Measurements from ENCODE around the gene CD1D. TPM values are rescaled to one million over a fixed set of nuclear protein-coding genes. Genes with fewer than 3 reads are reported as not detected.
A peak's percentile ranks its signal among the peaks of the same experiment; 100 is the strongest.

Gene CD1D
- polyA plus RNA-seq, result 5.7 TPM
- long read RNA-seq, donor 1, result 0 reads
- long read RNA-seq, donor 2, result 0 reads
- long read RNA-seq, donor 3, result 0 reads
- long read RNA-seq, donor 4, result 0 reads
- long read RNA-seq, donor 5, result 0 reads
- long read RNA-seq, donor 6, result 0 reads
- long read RNA-seq, donor 7, result 0 reads
- long read RNA-seq, donor 8, result 0 reads
- long read RNA-seq, donor 9, result 0 reads
- long read RNA-seq, donor 10, result 0 reads
- long read RNA-seq, donor 11, result 0 reads

DNA sequence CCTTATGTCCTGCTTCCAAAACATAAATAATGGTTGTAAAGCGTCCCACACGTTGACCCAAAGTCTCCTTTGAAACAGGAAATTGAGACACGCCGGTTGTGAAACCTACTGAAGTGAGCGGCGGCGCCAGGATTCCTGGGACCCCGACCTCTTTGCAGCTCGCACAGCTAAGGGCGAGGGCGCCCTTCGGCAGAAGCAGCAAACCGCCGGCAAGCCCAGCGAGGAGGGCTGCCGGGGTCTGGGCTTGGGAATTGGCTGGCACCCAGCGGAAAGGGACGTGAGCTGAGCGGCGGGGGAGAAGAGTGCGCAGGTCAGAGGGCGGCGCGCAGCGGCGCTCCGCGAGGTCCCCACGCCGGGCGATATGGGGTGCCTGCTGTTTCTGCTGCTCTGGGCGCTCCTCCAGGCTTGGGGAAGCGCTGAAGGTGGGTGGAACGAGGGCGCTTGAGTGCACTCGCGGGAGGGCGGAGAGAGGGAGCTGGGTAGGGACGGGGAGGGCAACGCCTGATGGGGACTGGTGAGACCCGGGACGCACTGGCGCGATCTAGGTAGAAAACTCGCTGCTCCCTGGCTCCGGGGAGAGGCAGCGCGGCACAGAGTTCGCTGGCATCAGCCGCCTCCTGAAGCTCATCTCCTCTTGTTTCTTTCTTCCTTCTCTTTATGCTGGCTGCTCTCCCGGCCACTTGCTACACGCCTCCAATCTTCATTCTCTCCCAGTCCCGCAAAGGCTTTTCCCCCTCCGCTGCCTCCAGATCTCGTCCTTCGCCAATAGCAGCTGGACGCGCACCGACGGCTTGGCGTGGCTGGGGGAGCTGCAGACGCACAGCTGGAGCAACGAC is at the start of gene CD1D:
TSS of gene CD1D (plus strand) at position 155 of the 836 bp plus-strand sequence. CDS start at position 362, 207 bp downstream.
- Histone ChIP-seq H3K27me3 (ENCODE audit: control insufficient read depth, insufficient read depth, low read length) (peaks cover 12% of the 10 kb centered on the region), H3K36me3 (ENCODE audit: control insufficient read depth, insufficient read depth, low read length) (no peaks in the 10 kb centered on the region), H3K4me1 (ENCODE audit: control insufficient read depth, insufficient read depth, low read length) (peaks cover 8% of the 10 kb centered on the region), H3K9me3 (ENCODE audit: control insufficient read depth, low read depth, low read length) (no peaks in the 10 kb centered on the region), H3K27ac (ENCODE audit: low read length) (peak within 1 kb of the TSS; percentile 5), H3K4me3 (ENCODE audit: low read length) (peak within 1 kb of the TSS; percentile 58)
- peak in 1 of 2 donors; percentile 76 for DNase-seq
- WGBS (ENCODE audit: insufficient coverage, low lambda C conversion rate), result 10% methylated on average over 2 of the region's 63 CpGs

- WGBS (ENCODE audit: insufficient coverage, low lambda C conversion rate), result 60% methylated on average over 1 of the region's 3 CpGs
- H3K36me3 ChIP-seq (ENCODE audit: control insufficient read depth, insufficient read depth, low read length), result no peaks in the 10 kb centered on the region
- no peak overlapping the region for H3K27ac ChIP-seq (ENCODE audit: low read length)
- no peaks in the 10 kb centered on the region for H3K27me3 ChIP-seq (ENCODE audit: control insufficient read depth, insufficient read depth, low read length)
- no peak for DNase-seq
- H3K9me3 ChIP-seq (ENCODE audit: control insufficient read depth, low read depth, low read length), result no peaks in the 10 kb centered on the region
- no peaks in the 10 kb centered on the region for H3K4me1 ChIP-seq (ENCODE audit: control insufficient read depth, insufficient read depth, low read length)
- H3K4me3 ChIP-seq (ENCODE audit: low read length), result no peak overlapping the region
Observed at GRCh38 chr1:158131217-158131616, 49.5 kb upstream of the CD1D start.

GRCh38 chr1:158140764-158141192 is 39.9 kb upstream of the CD1D start:
- no peak overlapping the region for H3K4me3 ChIP-seq (ENCODE audit: low read length)
- H3K36me3 ChIP-seq (ENCODE audit: control insufficient read depth, insufficient read depth, low read length), result no peaks in the 10 kb centered on the region
- H3K4me1 ChIP-seq (ENCODE audit: control insufficient read depth, insufficient read depth, low read length), result no peaks in the 10 kb centered on the region
- no CpG with 5 or more reads among the region's 3 CpGs for WGBS (ENCODE audit: insufficient coverage, low lambda C conversion rate)
- peaks cover 3% of the 10 kb centered on the region for H3K9me3 ChIP-seq (ENCODE audit: control insufficient read depth, low read depth, low read length)
- H3K27me3 ChIP-seq (ENCODE audit: control insufficient read depth, insufficient read depth, low read length), result no peaks in the 10 kb centered on the region
- DNase-seq, result peak in 1 of 2 donors; percentile 17
- no peak overlapping the region for H3K27ac ChIP-seq (ENCODE audit: low read length)

DNA sequence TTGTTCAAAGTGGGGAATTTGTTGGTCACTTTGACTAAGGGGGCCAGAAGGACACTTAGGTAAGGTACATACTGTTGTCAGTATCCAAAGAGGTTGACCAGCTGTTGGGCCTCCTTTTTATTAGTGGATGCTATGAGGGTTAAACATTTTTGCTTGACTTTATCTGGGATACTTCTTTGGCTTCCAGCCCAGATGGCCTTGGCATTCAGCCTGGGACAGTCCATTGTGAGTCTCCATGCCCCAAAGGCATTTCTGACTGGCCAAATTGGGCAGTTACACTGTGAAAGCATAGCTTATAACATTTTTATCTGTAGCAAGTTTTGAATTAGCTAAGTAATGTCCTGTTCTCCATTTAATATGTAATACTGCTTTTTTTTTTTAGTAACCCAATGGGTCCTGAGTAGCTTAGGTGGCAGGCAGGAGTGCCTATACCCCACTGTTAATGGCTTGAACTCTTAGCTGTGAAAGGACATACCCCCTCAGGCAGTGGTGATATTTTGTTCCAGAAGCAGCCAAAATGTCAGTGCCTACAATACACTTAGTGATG is 35.4 kb upstream of the CD1D start:
- Histone ChIP-seq H3K4me1 (ENCODE audit: control insufficient read depth, insufficient read depth, low read length) (peaks cover 4% of the 10 kb centered on the region), H3K27ac (ENCODE audit: low read length) (no peak overlapping the region), H3K9me3 (ENCODE audit: control insufficient read depth, low read depth, low read length) (no peaks in the 10 kb centered on the region), H3K36me3 (ENCODE audit: control insufficient read depth, insufficient read depth, low read length) (no peaks in the 10 kb centered on the region), H3K4me3 (ENCODE audit: low read length) (no peak overlapping the region), H3K27me3 (ENCODE audit: control insufficient read depth, insufficient read depth, low read length) (no peaks in the 10 kb centered on the region)
- no peak for DNase-seq

DNA sequence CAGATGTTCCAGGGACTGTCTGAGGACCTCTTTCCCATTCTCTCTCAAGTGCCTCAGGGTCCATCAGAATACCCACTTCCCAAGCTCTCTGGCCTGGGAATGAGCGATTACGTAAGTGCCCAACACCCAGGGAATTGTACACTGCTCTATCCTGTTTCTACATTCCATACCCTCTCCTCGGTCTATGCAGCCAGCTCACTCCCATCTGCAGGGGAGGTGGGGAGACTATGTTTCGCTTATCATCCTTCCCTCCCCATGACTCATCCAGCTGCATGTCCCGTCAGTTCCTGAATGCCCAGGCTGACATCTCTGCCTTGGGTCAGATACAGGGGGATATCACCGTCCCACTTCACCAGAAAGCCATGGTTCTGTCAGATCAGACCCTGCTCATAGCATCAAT is 34.5 kb upstream of the CD1D start:
- WGBS (ENCODE audit: insufficient coverage, low lambda C conversion rate), result no CpG with 5 or more reads among the region's 6 CpGs
- Histone ChIP-seq H3K4me3 (ENCODE audit: low read length) (no peak overlapping the region), H3K36me3 (ENCODE audit: control insufficient read depth, insufficient read depth, low read length) (no peaks in the 10 kb centered on the region), H3K27ac (ENCODE audit: low read length) (no peak overlapping the region), H3K4me1 (ENCODE audit: control insufficient read depth, insufficient read depth, low read length) (peaks cover 4% of the 10 kb centered on the region), H3K27me3 (ENCODE audit: control insufficient read depth, insufficient read depth, low read length) (no peaks in the 10 kb centered on the region), H3K9me3 (ENCODE audit: control insufficient read depth, low read depth, low read length) (no peaks in the 10 kb centered on the region)
- DNase-seq, result no peak

DNA sequence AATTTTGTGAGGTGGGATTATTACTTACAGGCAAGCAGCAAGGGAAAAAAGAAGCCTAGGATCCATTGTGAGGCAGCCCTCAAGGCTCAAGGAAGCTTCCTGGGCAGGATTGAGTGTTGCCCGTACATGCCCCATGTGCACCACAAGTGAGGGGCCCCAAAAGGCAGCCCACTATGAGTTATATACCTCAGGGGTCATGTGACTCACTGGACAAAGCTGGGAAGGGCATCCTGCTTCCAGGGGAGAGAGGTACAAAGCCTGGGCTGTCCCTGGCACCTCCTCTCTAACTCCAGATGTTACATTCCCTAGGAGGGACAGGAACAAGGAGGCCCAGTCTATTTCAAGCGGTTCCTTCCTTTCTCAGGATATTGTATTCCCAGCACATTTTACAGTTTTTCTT is 34.0 kb upstream of the CD1D start:
- H3K4me3 ChIP-seq (ENCODE audit: low read length), result no peak overlapping the region
- no CpG with 5 or more reads among the region's 2 CpGs for WGBS (ENCODE audit: insufficient coverage, low lambda C conversion rate)
- no peaks in the 10 kb centered on the region for H3K36me3 ChIP-seq (ENCODE audit: control insufficient read depth, insufficient read depth, low read length)
- no peaks in the 10 kb centered on the region for H3K9me3 ChIP-seq (ENCODE audit: control insufficient read depth, low read depth, low read length)
- H3K27ac ChIP-seq (ENCODE audit: low read length), result no peak overlapping the region
- no peak for DNase-seq
- H3K4me1 ChIP-seq (ENCODE audit: control insufficient read depth, insufficient read depth, low read length), result peaks cover 4% of the 10 kb centered on the region
- H3K27me3 ChIP-seq (ENCODE audit: control insufficient read depth, insufficient read depth, low read length), result no peaks in the 10 kb centered on the region

- Histone ChIP-seq H3K4me3 (ENCODE audit: low read length) (no peak overlapping the region), H3K36me3 (ENCODE audit: control insufficient read depth, insufficient read depth, low read length) (no peaks in the 10 kb centered on the region), H3K9me3 (ENCODE audit: control insufficient read depth, low read depth, low read length) (no peaks in the 10 kb centered on the region), H3K4me1 (ENCODE audit: control insufficient read depth, insufficient read depth, low read length) (peaks cover 4% of the 10 kb centered on the region), H3K27ac (ENCODE audit: low read length) (no peak overlapping the region), H3K27me3 (ENCODE audit: control insufficient read depth, insufficient read depth, low read length) (no peaks in the 10 kb centered on the region)
- WGBS (ENCODE audit: insufficient coverage, low lambda C conversion rate), result no CpG with 5 or more reads among the region's 2 CpGs
- DNase-seq, result no peak
Observed at GRCh38 chr1:158147401-158147800, 33.3 kb upstream of the CD1D start.

- no peak for DNase-seq
- no peaks in the 10 kb centered on the region for H3K27me3 ChIP-seq (ENCODE audit: control insufficient read depth, insufficient read depth, low read length)
- no peaks in the 10 kb centered on the region for H3K36me3 ChIP-seq (ENCODE audit: control insufficient read depth, insufficient read depth, low read length)
- no peak overlapping the region for H3K4me3 ChIP-seq (ENCODE audit: low read length)
- peaks cover 4% of the 10 kb centered on the region for H3K4me1 ChIP-seq (ENCODE audit: control insufficient read depth, insufficient read depth, low read length)
- WGBS (ENCODE audit: insufficient coverage, low lambda C conversion rate), result 86% methylated on average over 1 of the region's 3 CpGs
- no peak overlapping the region for H3K27ac ChIP-seq (ENCODE audit: low read length)
- no peaks in the 10 kb centered on the region for H3K9me3 ChIP-seq (ENCODE audit: control insufficient read depth, low read depth, low read length)
Observed at GRCh38 chr1:158147869-158148268, 32.8 kb upstream of the CD1D start.

DNA sequence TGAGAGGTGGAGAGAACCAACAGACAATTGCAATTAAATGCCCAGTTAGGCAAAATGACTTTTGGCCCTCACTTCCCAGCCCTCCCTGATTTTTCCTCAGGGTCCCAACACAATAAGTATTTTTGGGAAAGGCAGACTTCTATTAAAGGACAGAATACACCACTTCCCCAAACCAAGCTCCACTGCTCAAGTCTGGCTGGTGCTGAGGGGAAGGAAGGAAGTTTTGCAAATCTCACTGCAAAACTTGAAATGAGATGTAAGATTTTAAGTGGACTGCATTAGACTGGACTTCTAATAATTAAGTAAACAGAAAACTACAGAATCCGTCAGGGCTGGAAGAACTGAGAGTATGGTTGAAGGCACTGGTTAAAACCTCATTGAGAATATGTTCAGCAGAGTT is 32.2 kb upstream of the CD1D start:
- DNase-seq, result no peak
- Histone ChIP-seq H3K4me1 (ENCODE audit: control insufficient read depth, insufficient read depth, low read length) (peaks cover 4% of the 10 kb centered on the region), H3K9me3 (ENCODE audit: control insufficient read depth, low read depth, low read length) (no peaks in the 10 kb centered on the region), H3K4me3 (ENCODE audit: low read length) (no peak overlapping the region), H3K27me3 (ENCODE audit: control insufficient read depth, insufficient read depth, low read length) (peaks cover 2% of the 10 kb centered on the region), H3K36me3 (ENCODE audit: control insufficient read depth, insufficient read depth, low read length) (no peaks in the 10 kb centered on the region), H3K27ac (ENCODE audit: low read length) (no peak overlapping the region)
- no CpG with 5 or more reads among the region's 1 CpG for WGBS (ENCODE audit: insufficient coverage, low lambda C conversion rate)

DNA sequence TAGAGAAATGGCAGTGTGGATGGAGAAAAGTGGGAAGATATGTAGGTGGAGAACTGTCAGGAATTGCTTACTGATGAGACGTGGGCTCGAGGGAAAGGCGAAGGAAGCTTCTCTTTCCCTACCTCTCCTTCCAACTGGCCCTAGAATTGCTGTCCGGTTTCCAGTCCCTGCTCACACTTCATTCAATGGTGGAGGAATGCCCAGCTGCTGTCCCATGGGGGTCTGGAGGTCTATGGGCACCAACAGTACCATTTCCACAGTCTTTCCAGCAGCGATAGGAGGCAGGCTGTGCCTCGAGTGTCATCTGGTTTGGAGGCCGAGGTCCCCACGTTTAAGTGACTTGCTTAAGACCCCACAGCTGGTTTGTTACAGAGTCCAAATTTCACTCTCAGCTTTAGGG is 31.5 kb upstream of the CD1D start:
- WGBS (ENCODE audit: insufficient coverage, low lambda C conversion rate), result no CpG with 5 or more reads among the region's 8 CpGs
- no peaks in the 10 kb centered on the region for H3K36me3 ChIP-seq (ENCODE audit: control insufficient read depth, insufficient read depth, low read length)
- H3K4me3 ChIP-seq (ENCODE audit: low read length), result peak overlapping the region; percentile 16
- peaks cover 4% of the 10 kb centered on the region for H3K4me1 ChIP-seq (ENCODE audit: control insufficient read depth, insufficient read depth, low read length)
- H3K9me3 ChIP-seq (ENCODE audit: control insufficient read depth, low read depth, low read length), result no peaks in the 10 kb centered on the region
- no peak overlapping the region for H3K27ac ChIP-seq (ENCODE audit: low read length)
- DNase-seq, result no peak
- H3K27me3 ChIP-seq (ENCODE audit: control insufficient read depth, insufficient read depth, low read length), result peaks cover 4% of the 10 kb centered on the region

Data from large intestine (tissue), 12 donors.